SK-N-SH (cell line): ENCODE measurements around the gene C1RL.

Experiments used
- RAD21 ChIP-seq: IDR thresholded peaks from 2 replicates; pipeline ENCODE4 v1.6.1; 2012; ENCODE audit warnings: mild to moderate bottlenecking, low read length
- TF ChIP-seq, protein P1 (sequence below): IDR thresholded peaks from 2 replicates; pipeline ENCODE4 v1.6.1; 2012; ENCODE audit warnings: mild to moderate bottlenecking, low read depth, low read length, moderate library complexity

GRCh38 chr12:7099290-7099996, 9.6 kb downstream of the C1RL start:
- no peak for TF ChIP-seq RAD21
- TF ChIP-seq, protein P1, sequence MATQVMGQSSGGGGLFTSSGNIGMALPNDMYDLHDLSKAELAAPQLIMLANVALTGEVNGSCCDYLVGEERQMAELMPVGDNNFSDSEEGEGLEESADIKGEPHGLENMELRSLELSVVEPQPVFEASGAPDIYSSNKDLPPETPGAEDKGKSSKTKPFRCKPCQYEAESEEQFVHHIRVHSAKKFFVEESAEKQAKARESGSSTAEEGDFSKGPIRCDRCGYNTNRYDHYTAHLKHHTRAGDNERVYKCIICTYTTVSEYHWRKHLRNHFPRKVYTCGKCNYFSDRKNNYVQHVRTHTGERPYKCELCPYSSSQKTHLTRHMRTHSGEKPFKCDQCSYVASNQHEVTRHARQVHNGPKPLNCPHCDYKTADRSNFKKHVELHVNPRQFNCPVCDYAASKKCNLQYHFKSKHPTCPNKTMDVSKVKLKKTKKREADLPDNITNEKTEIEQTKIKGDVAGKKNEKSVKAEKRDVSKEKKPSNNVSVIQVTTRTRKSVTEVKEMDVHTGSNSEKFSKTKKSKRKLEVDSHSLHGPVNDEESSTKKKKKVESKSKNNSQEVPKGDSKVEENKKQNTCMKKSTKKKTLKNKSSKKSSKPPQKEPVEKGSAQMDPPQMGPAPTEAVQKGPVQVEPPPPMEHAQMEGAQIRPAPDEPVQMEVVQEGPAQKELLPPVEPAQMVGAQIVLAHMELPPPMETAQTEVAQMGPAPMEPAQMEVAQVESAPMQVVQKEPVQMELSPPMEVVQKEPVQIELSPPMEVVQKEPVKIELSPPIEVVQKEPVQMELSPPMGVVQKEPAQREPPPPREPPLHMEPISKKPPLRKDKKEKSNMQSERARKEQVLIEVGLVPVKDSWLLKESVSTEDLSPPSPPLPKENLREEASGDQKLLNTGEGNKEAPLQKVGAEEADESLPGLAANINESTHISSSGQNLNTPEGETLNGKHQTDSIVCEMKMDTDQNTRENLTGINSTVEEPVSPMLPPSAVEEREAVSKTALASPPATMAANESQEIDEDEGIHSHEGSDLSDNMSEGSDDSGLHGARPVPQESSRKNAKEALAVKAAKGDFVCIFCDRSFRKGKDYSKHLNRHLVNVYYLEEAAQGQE: no peak
